PFSK-1 (cell line): Measurements from ENCODE around the gene FMNL2.

Experiments used
- FOXP2 ChIP-seq: optimal IDR thresholded peaks from 2 replicates; pipeline ENCODE3; 2011; ENCODE audit warnings: borderline replicate concordance, control low read depth, inconsistent platforms; ENCODE audit not compliant: insufficient read depth; ENCODE audit errors: extremely low read length, extremely low read depth
- POLR2AphosphoS5 ChIP-seq: IDR thresholded peaks from 2 replicates; pipeline ENCODE4 v1.6.1; 2012; ENCODE audit warnings: low read depth, mild to moderate bottlenecking, control low read depth, low read length, moderate library complexity
- SIN3A ChIP-seq: IDR thresholded peaks from 2 replicates; pipeline ENCODE4 v1.6.1; 2012; ENCODE audit warnings: mild to moderate bottlenecking, low read length, moderate library complexity, borderline replicate concordance; ENCODE audit not compliant: insufficient read depth
- TAF1 ChIP-seq: IDR thresholded peaks from 2 replicates; pipeline ENCODE4 v1.6.1; 2012; ENCODE audit warnings: low read length, control low read depth, borderline replicate concordance; ENCODE audit not compliant: insufficient read depth
- TF ChIP-seq, protein P1 (sequence below), 2 experiments: IDR thresholded peaks; 2 replicates each; pipeline versions ENCODE4 v1.6.1 to v1.8.0; 2011 to 2012; ENCODE audit warnings: low read depth in 2 of 2, low read length in 2 of 2, control low read depth in 1 of 2, inconsistent platforms in 1 of 2, mild to moderate bottlenecking in 1 of 2, moderate library complexity in 1 of 2; ENCODE audit not compliant: insufficient read depth in 1 of 2

Gene FMNL2

DNA sequence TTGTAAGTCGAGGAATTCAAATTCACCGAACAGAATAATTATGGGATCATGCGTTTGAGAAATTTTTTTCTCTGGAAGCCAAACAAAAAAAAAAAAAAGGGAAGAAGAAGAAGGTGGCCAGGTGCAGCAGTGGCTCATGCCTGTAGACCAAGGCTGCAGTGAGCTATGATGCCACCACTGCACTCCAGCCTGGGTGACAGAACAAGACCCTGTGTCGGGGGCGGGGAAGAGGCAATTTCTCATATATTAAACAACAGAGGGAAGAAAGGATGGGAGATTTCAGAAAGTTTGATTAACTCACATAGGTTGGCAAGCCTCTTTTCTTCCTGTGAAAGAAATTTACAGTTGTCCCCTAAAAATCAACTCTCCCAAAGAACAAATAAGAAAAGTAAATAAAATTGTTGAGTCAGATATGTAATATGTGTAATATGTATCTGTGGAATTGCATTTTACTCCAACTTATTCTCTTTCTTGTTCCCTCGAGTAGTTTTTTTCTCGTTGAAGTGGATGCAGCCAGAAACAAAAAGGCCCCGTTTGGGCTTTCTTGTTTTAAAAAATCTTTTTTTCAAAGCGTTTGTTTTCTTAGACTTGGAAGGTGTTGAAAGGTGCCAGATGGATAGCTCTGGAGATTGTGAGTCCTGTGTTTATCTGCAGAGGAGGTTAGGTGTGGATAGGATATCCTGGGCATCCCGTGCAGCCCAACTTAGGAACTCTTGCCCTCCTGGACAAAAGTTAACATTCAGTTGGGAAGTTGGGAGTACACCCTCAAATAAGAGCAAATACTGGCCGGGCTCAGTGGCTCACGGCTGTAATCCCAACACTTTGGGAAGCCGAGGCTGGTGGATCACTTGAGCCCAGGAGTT is 25.4 kb upstream of the FMNL2 start:
- TF ChIP-seq TAF1 (no peak), FOXP2 (no peak), SIN3A (no peak), POLR2AphosphoS5 (no peak)
- TF ChIP-seq, protein P1, sequence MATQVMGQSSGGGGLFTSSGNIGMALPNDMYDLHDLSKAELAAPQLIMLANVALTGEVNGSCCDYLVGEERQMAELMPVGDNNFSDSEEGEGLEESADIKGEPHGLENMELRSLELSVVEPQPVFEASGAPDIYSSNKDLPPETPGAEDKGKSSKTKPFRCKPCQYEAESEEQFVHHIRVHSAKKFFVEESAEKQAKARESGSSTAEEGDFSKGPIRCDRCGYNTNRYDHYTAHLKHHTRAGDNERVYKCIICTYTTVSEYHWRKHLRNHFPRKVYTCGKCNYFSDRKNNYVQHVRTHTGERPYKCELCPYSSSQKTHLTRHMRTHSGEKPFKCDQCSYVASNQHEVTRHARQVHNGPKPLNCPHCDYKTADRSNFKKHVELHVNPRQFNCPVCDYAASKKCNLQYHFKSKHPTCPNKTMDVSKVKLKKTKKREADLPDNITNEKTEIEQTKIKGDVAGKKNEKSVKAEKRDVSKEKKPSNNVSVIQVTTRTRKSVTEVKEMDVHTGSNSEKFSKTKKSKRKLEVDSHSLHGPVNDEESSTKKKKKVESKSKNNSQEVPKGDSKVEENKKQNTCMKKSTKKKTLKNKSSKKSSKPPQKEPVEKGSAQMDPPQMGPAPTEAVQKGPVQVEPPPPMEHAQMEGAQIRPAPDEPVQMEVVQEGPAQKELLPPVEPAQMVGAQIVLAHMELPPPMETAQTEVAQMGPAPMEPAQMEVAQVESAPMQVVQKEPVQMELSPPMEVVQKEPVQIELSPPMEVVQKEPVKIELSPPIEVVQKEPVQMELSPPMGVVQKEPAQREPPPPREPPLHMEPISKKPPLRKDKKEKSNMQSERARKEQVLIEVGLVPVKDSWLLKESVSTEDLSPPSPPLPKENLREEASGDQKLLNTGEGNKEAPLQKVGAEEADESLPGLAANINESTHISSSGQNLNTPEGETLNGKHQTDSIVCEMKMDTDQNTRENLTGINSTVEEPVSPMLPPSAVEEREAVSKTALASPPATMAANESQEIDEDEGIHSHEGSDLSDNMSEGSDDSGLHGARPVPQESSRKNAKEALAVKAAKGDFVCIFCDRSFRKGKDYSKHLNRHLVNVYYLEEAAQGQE (IDR thresholded peaks at IDR 0.05; ENCODE audit: insufficient read depth in 1 of 2, low read depth in 2 of 2, low read length in 2 of 2), result no peak

DNA sequence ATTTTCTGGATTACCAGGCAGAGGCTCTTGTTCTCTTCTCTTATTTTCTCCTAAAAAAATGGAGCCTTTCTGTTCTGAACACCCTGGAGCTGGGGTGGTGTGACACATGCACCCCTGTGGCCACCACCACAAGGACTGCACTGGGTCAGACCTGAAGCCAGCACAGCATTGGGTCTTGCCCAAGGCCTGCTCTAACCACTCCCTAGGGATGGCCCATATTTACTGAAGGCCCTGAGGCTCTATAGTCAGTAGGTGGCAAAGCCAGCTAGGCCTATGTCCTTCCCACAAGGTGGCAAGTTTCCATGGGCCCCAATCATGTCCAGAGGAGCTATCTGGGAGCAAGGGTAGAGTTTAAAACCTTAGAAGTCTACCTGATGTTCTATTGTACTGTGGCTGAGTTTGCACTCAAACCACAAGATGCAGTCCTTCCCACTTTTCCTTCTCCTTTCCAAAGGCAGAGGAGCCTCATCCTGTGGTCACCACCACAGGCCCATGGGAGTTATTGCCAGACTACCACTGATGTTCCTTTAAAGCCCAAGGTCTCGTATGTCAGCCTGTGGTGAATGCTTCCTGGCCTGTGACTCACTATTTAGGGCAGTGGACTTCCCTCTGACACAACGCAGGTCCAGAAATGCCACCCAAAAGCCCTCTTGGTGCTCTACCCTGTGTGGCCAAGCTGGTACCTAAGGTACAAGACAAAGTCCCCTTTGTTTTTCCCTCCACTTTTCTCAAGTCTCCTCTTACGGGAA is 15.0 kb upstream of the FMNL2 start:
- TF ChIP-seq SIN3A (no peak), POLR2AphosphoS5 (no peak)
- TF ChIP-seq, protein P1 (IDR thresholded peaks at IDR 0.05; ENCODE audit: insufficient read depth in 1 of 2, low read depth in 2 of 2, low read length in 2 of 2), result no peak

DNA sequence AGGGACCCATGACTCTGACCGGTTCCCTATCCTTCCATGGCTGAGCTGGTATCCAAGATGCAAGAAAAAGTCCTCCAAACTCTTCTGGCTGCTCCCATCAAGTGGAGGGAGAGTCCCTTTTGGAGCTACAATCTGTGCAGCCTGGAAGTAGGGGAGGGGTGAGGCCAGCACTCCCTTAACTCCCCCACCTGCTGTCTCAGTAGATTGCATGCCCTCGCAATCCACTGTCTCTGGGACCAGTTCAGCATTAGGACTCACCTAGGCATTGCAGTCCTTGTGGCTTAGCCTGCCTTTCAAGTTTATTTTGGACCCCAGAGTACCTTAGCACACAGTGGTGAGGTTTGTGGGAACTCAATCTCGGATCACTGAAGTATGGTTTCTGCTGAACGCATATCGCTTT is 14.2 kb upstream of the FMNL2 start:
- TF ChIP-seq FOXP2, result no peak
- TF ChIP-seq, protein P1 (IDR thresholded peaks at IDR 0.05; ENCODE audit: insufficient read depth in 1 of 2, low read depth in 2 of 2, low read length in 2 of 2), result no peak
- no peak for TF ChIP-seq POLR2AphosphoS5
- no peak for TF ChIP-seq SIN3A
- no peak for TF ChIP-seq TAF1

DNA sequence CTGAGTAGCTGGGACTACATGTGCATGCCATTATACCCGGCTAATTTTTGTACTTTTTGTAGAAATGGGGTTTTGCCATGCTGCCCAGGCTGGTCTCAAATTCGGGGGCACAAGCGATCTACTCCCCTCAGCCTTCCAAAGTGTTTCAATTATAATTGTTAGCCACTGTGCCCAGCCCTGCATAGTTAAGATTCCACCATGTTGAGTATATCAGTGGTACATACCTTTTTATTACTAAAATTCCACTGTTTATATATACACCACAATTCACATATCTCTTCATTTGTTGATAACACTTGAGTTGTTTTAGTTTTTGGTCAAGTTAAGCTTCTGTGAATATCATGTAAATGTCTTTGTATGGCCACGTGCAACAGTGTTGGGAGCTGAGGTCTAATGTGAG is 12.8 kb upstream of the FMNL2 start:
- TF ChIP-seq, protein P1 (IDR thresholded peaks at IDR 0.05; ENCODE audit: insufficient read depth in 1 of 2, low read depth in 2 of 2, low read length in 2 of 2), result no peak

DNA sequence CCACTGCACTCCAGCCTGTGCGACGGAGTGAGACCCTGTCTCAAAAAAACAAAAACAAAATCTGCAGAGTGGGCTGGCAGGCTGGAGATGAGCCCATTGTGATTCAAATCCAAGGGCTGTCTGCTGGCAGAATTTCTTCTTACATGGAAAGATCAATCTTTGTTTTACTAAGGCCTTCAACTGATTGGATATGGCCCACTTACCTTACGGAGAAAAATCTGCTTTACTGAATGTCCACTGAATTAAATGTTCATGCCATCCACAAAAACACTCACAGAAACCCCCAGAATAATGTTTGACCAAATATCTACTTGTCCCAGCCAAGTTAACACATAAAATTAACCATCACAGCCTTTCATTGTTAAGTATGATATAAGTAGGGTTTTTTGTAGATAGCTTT is 8.3 kb upstream of the FMNL2 start:
- TF ChIP-seq, protein P1 (IDR thresholded peaks at IDR 0.05; ENCODE audit: insufficient read depth in 1 of 2, low read depth in 2 of 2, low read length in 2 of 2), result no peak
- no peak for TF ChIP-seq FOXP2
- no peak for TF ChIP-seq SIN3A
- TF ChIP-seq POLR2AphosphoS5, result no peak
- no peak for TF ChIP-seq TAF1
